Coronary artery (tissue), 2 donors: Measurements from ENCODE around the gene TMIE.

Source experiments
- DNase-seq: peaks from one replicate; pipeline ENCODE4 v3.0.0-alpha.2; 2017; ENCODE audit warnings: low spot score
- H3K27ac ChIP-seq, 2 donors: fragments of 200-600 bp; sonication (generic); one replicate each; pipeline ENCODE4 v1.5.1; 2016 to 2019
- H3K4me3 ChIP-seq: fragments of 200-600 bp; sonication (generic); 2 replicates; pipeline ENCODE4 v1.5.1; 2016; ENCODE audit warnings: mild to moderate bottlenecking, moderate library complexity
- CTCF ChIP-seq: fragments of 200-600 bp; sonication (generic); IDR thresholded peaks from one replicate; pipeline ENCODE4 v1.5.1; 2019; ENCODE audit warnings: antibody characterized with exemption

The TMIE gene

GRCh38 chr3:46679681-46680080 lies 21.5 kb upstream of the TMIE start:
- H3K27ac ChIP-seq = no peak overlapping the region
- TF ChIP-seq CTCF = no peak
- H3K4me3 ChIP-seq = no peak overlapping the region
- DNase-seq = no peak

- H3K4me3 ChIP-seq = no peak overlapping the region
- no peak for DNase-seq
- H3K27ac ChIP-seq = no peak overlapping the region
- no peak for TF ChIP-seq CTCF
Measured at GRCh38 chr3:46680298-46680826, 20.8 kb upstream of the TMIE start.

- Histone ChIP-seq H3K27ac (no peak overlapping the region), H3K4me3 (no peak overlapping the region)
- DNase-seq = no peak
- no peak for TF ChIP-seq CTCF
Measured at GRCh38 chr3:46681387-46681786, 19.8 kb upstream of the TMIE start.

GRCh38 chr3:46681856-46682540 lies 19.2 kb upstream of the TMIE start:
- TF ChIP-seq CTCF = no peak
- no peak for DNase-seq
- Histone ChIP-seq H3K27ac (no peak overlapping the region), H3K4me3 (no peak overlapping the region)

GRCh38 chr3:46682974-46683373 lies 18.2 kb upstream of the TMIE start:
- Histone ChIP-seq H3K27ac (no peak overlapping the region), H3K4me3 (no peak overlapping the region)
- no peak for TF ChIP-seq CTCF
- DNase-seq = no peak

- H3K4me3 ChIP-seq = no peak overlapping the region
- no peak overlapping the region for H3K27ac ChIP-seq
- TF ChIP-seq CTCF = no peak
- DNase-seq = no peak
Measured at GRCh38 chr3:46684891-46685290, 16.3 kb upstream of the TMIE start.

GRCh38 chr3:46685446-46685845 lies 15.7 kb upstream of the TMIE start:
- Histone ChIP-seq H3K27ac (no peak overlapping the region), H3K4me3 (no peak overlapping the region)
- DNase-seq = no peak
- TF ChIP-seq CTCF = no peak
